Mesendoderm (in vitro differentiated cells): Measurements from ENCODE around the gene CORO1C.
A peak's percentile ranks its signal among the peaks of the same experiment; 100 is the strongest.

Experiments
- DNase-seq: peaks from one replicate; pipeline ENCODE4 v3.0.0; 2013
- H2AK5ac ChIP-seq: 2 replicates; pipeline ENCODE4 v1.6.1; 2013; ENCODE audit warnings: low read length, inconsistent platforms
- H2BK120ac ChIP-seq: 2 replicates; pipeline ENCODE4 v1.6.1; 2013; ENCODE audit warnings: low read depth, mild to moderate bottlenecking, low read length, moderate library complexity, mixed read lengths
- H2BK15ac ChIP-seq: replicated peaks from 2 replicates; pipeline ENCODE4 v1.6.1; 2013; ENCODE audit warnings: low read depth, mild to moderate bottlenecking, moderate library complexity
- H2BK5ac ChIP-seq: 2 replicates; pipeline ENCODE4 v1.6.1; 2013; ENCODE audit warnings: low read length, inconsistent platforms
- H3K18ac ChIP-seq: 2 replicates; pipeline ENCODE4 v1.6.1; 2013; ENCODE audit warnings: mild to moderate bottlenecking, low read length, mixed read lengths
- H3K23ac ChIP-seq: one replicate; pipeline ENCODE4 v1.6.1; 2013; ENCODE audit warnings: low read length
- H3K27ac ChIP-seq: 2 replicates; pipeline ENCODE4 v1.5.1; 2013; ENCODE audit warnings: low read depth, mild to moderate bottlenecking, inconsistent platforms, low read length, moderate library complexity
- H3K27me3 ChIP-seq: 2 replicates; pipeline ENCODE4 v1.6.1; 2013; ENCODE audit warnings: low read length, control low read depth, mild to moderate bottlenecking, inconsistent platforms; ENCODE audit not compliant: insufficient read depth, poor library complexity
- H3K36me3 ChIP-seq: 2 replicates; pipeline ENCODE4 v1.6.1; 2013; ENCODE audit warnings: low read length, inconsistent platforms; ENCODE audit not compliant: control insufficient read depth, insufficient read depth
- H3K4ac ChIP-seq: one replicate; pipeline ENCODE4 v1.6.1; 2013; ENCODE audit warnings: low read depth, mild to moderate bottlenecking, low read length, moderate library complexity
- H3K4me1 ChIP-seq: 2 replicates; pipeline ENCODE4 v1.6.1; 2013; ENCODE audit warnings: low read depth, low read length, inconsistent platforms; ENCODE audit not compliant: control insufficient read depth
- H3K4me2 ChIP-seq: 2 replicates; pipeline ENCODE4 v1.6.1; 2013; ENCODE audit warnings: low read length
- H3K4me3 ChIP-seq: 2 replicates; pipeline ENCODE4 v1.5.1; 2013; ENCODE audit warnings: mild to moderate bottlenecking, low read length
- H3K56ac ChIP-seq: one replicate; pipeline ENCODE4 v1.6.1; 2013; ENCODE audit warnings: low read length
- H3K79me1 ChIP-seq: 2 replicates; pipeline ENCODE4 v1.6.1; 2013; ENCODE audit warnings: low read length, inconsistent platforms
- H3K79me2 ChIP-seq: 2 replicates; pipeline ENCODE4 v1.6.1; 2013; ENCODE audit warnings: mild to moderate bottlenecking, low read length; ENCODE audit not compliant: control insufficient read depth, insufficient read depth
- H3K9ac ChIP-seq: 2 replicates; pipeline ENCODE4 v1.6.1; 2013; ENCODE audit warnings: low read length, inconsistent platforms
- H4K5ac ChIP-seq: one replicate; pipeline ENCODE4 v1.6.1; 2013; ENCODE audit warnings: low read length
- H4K8ac ChIP-seq: one replicate; pipeline ENCODE4 v1.6.1; 2013; ENCODE audit warnings: low read depth, mild to moderate bottlenecking, control low read depth, low read length, moderate library complexity
- WGBS: extraction: QIAGEN DNeasy Blood & Tissue Kit; methylation state at CpG from one replicate; pipeline ENCODE4 v1.1.7; 2013; ENCODE audit warnings: low lambda C conversion rate, missing lambda C conversion rate; ENCODE audit not compliant: insufficient coverage; ENCODE audit errors: extremely low coverage; 5-methylcytosine and 5-hydroxymethylcytosine counted together

The CORO1C gene

GRCh38 chr12:108701779-108702441, 29.4 kb downstream of the CORO1C start:
- Histone ChIP-seq H3K27me3 (no peaks in the 10 kb centered on the region), H3K56ac (peak overlapping the region; percentile 71), H3K23ac (no peak overlapping the region), H3K4me2 (no peak overlapping the region), H3K79me1 (peaks cover 24% of the 10 kb centered on the region), H4K8ac (no peak overlapping the region), H3K18ac (peak overlapping the region; percentile 22), H2BK15ac (no peak overlapping the region), H4K5ac (no peak overlapping the region), H2AK5ac (no peak overlapping the region), H3K79me2 (peaks cover 30% of the 10 kb centered on the region), H3K4me3 (no peak overlapping the region), H3K4ac (no peak overlapping the region), H3K27ac (peak overlapping the region; percentile 83), H3K9ac (peak overlapping the region; percentile 34), H3K36me3 (peaks cover 1% of the 10 kb centered on the region), H2BK120ac (no peak overlapping the region), H2BK5ac (peak overlapping the region; percentile 5), H3K4me1 (peaks cover 22% of the 10 kb centered on the region)
- WGBS, result no CpG with 5 or more reads among the region's 5 CpGs
- DNase-seq, result peak; percentile 82

GRCh38 chr12:108700833-108701541, 30.3 kb downstream of the CORO1C start:
- H2AK5ac ChIP-seq, result no peak overlapping the region
- H3K36me3 ChIP-seq, result peaks cover 1% of the 10 kb centered on the region
- peaks cover 27% of the 10 kb centered on the region for H3K79me1 ChIP-seq
- peak overlapping the region; percentile 56 for H3K56ac ChIP-seq
- peak overlapping the region; percentile 9 for H3K9ac ChIP-seq
- H3K4ac ChIP-seq, result no peak overlapping the region
- no peak overlapping the region for H2BK15ac ChIP-seq
- H2BK5ac ChIP-seq, result peak overlapping the region; percentile 83
- H3K18ac ChIP-seq, result peak overlapping the region; percentile 6
- no peak overlapping the region for H4K8ac ChIP-seq
- H4K5ac ChIP-seq, result no peak overlapping the region
- H3K4me3 ChIP-seq, result no peak overlapping the region
- no peak overlapping the region for H3K23ac ChIP-seq
- no CpG with 5 or more reads among the region's 12 CpGs for WGBS
- H3K79me2 ChIP-seq, result peaks cover 33% of the 10 kb centered on the region
- H2BK120ac ChIP-seq, result no peak overlapping the region
- H3K4me2 ChIP-seq, result peak overlapping the region; percentile 1
- DNase-seq, result no peak
- H3K27ac ChIP-seq, result peak overlapping the region; percentile 52
- no peaks in the 10 kb centered on the region for H3K27me3 ChIP-seq
- H3K4me1 ChIP-seq, result peaks cover 22% of the 10 kb centered on the region

GRCh38 chr12:108699955-108700563, 31.3 kb downstream of the CORO1C start:
- DNase-seq, result peak; percentile 83
- H2AK5ac ChIP-seq, result no peak overlapping the region
- H3K27me3 ChIP-seq, result no peaks in the 10 kb centered on the region
- H3K4ac ChIP-seq, result no peak overlapping the region
- H3K18ac ChIP-seq, result no peak overlapping the region
- no peak overlapping the region for H3K4me2 ChIP-seq
- no peak overlapping the region for H4K8ac ChIP-seq
- H3K56ac ChIP-seq, result no peak overlapping the region
- no peak overlapping the region for H3K4me3 ChIP-seq
- H2BK15ac ChIP-seq, result no peak overlapping the region
- H3K36me3 ChIP-seq, result peaks cover 1% of the 10 kb centered on the region
- no peak overlapping the region for H4K5ac ChIP-seq
- H2BK120ac ChIP-seq, result no peak overlapping the region
- H3K79me2 ChIP-seq, result peaks cover 36% of the 10 kb centered on the region
- peaks cover 31% of the 10 kb centered on the region for H3K79me1 ChIP-seq
- H3K9ac ChIP-seq, result no peak overlapping the region
- H3K23ac ChIP-seq, result no peak overlapping the region
- H3K27ac ChIP-seq, result no peak overlapping the region
- peaks cover 23% of the 10 kb centered on the region for H3K4me1 ChIP-seq
- no CpG with 5 or more reads among the region's 3 CpGs for WGBS
- H2BK5ac ChIP-seq, result no peak overlapping the region

- H3K27ac ChIP-seq, result no peak overlapping the region
- H4K5ac ChIP-seq, result no peak overlapping the region
- peaks cover 25% of the 10 kb centered on the region for H3K79me2 ChIP-seq
Observed at GRCh38 chr12:108697905-108698304, 33.4 kb downstream of the CORO1C start.

GRCh38 chr12:108696996-108697290, 34.4 kb downstream of the CORO1C start:
- no peak overlapping the region for H3K9ac ChIP-seq
- no peak overlapping the region for H3K56ac ChIP-seq
- no peak overlapping the region for H3K4me2 ChIP-seq
- H2AK5ac ChIP-seq, result no peak overlapping the region
- H3K4ac ChIP-seq, result no peak overlapping the region
- no peak overlapping the region for H2BK15ac ChIP-seq
- H3K36me3 ChIP-seq, result peaks cover 1% of the 10 kb centered on the region
- no CpG with 5 or more reads among the region's 2 CpGs for WGBS
- H3K79me1 ChIP-seq, result peaks cover 23% of the 10 kb centered on the region
- no peak overlapping the region for H4K8ac ChIP-seq
- H3K27me3 ChIP-seq, result no peaks in the 10 kb centered on the region
- no peak overlapping the region for H3K27ac ChIP-seq
- H4K5ac ChIP-seq, result no peak overlapping the region
- H3K23ac ChIP-seq, result no peak overlapping the region
- DNase-seq, result no peak
- no peak overlapping the region for H3K18ac ChIP-seq
- no peak overlapping the region for H2BK5ac ChIP-seq
- H3K4me1 ChIP-seq, result peaks cover 16% of the 10 kb centered on the region
- no peak overlapping the region for H2BK120ac ChIP-seq
- H3K4me3 ChIP-seq, result no peak overlapping the region
- peaks cover 22% of the 10 kb centered on the region for H3K79me2 ChIP-seq

More at GRCh38 chr12:108697905-108698304, 33.4 kb downstream of the CORO1C start:
- Histone ChIP-seq H3K4me2 (no peak overlapping the region), H2AK5ac (no peak overlapping the region), H3K79me1 (peaks cover 28% of the 10 kb centered on the region), H3K4me1 (peaks cover 23% of the 10 kb centered on the region), H3K9ac (no peak overlapping the region), H3K4me3 (no peak overlapping the region), H3K4ac (no peak overlapping the region), H3K23ac (no peak overlapping the region), H3K18ac (no peak overlapping the region), H3K56ac (no peak overlapping the region), H3K36me3 (peaks cover 1% of the 10 kb centered on the region), H4K8ac (no peak overlapping the region), H2BK5ac (no peak overlapping the region), H2BK120ac (no peak overlapping the region), H2BK15ac (no peak overlapping the region), H3K27me3 (no peaks in the 10 kb centered on the region)
- WGBS, result no CpG with 5 or more reads among the region's 1 CpG
- no peak for DNase-seq
